Measurements from ENCODE around the gene EIF4G1.

Gene EIF4G1

GRCh38 chr3:184377882-184378445, 63.6 kb downstream of the EIF4G1 start, which contains the start of gene THPO:
Gene THPO, minus strand, starts transcription at chr3:184378207. Its CDS starts 1,948 bp downstream, at chr3:184376259.
- H3K9ac ChIP-seq (ENCODE audit: low read depth, low read length, poor library complexity, severe bottlenecking), result no peak within 1 kb of the TSS
- no peak within 1 kb of the TSS for H3K4me3 ChIP-seq (ENCODE audit: low read length, poor library complexity, severe bottlenecking)
- H3K4me1 ChIP-seq (ENCODE audit: insufficient read depth, low read length, poor library complexity, severe bottlenecking), result no peaks in the 10 kb centered on the region
- no peaks in the 10 kb centered on the region for H3K79me2 ChIP-seq (ENCODE audit: insufficient read depth, low read length)
- no peaks in the 10 kb centered on the region for H4K20me1 ChIP-seq (ENCODE audit: insufficient read depth, low read length, poor library complexity, severe bottlenecking)
- H3K36me3 ChIP-seq (ENCODE audit: insufficient read depth, low read length), result no peaks in the 10 kb centered on the region
- no peaks in the 10 kb centered on the region for H3F3A ChIP-seq (ENCODE audit: low read depth)
- H2AFZ ChIP-seq (ENCODE audit: low read length), result no peak within 1 kb of the TSS
- H3K4me2 ChIP-seq (ENCODE audit: low read depth, low read length, poor library complexity, severe bottlenecking), result no peak within 1 kb of the TSS
- no peaks in the 10 kb centered on the region for H3K9me3 ChIP-seq (ENCODE audit: insufficient read depth, low read depth, low read length)
- H3K27me3 ChIP-seq (ENCODE audit: insufficient read depth, low read length, poor library complexity, severe bottlenecking), result no peaks in the 10 kb centered on the region
- H3K9me2 ChIP-seq (replicated peaks; ENCODE audit: low read depth, low read length), result no peaks in the 10 kb centered on the region
- TF ChIP-seq CTCF (conservative IDR thresholded peaks at IDR 0.05; ENCODE audit: low read length), result no peak
- no peak for TF ChIP-seq EZH2phosphoT487 (IDR thresholded peaks at IDR 0.05; ENCODE audit: borderline replicate concordance)

GRCh38 chr3:184378651-184379357, 64.4 kb downstream of the EIF4G1 start:
- H2AFZ ChIP-seq (ENCODE audit: low read length), result no peak overlapping the region
- H4K20me1 ChIP-seq (ENCODE audit: insufficient read depth, low read length, poor library complexity, severe bottlenecking), result no peaks in the 10 kb centered on the region
- H3K4me1 ChIP-seq (ENCODE audit: insufficient read depth, low read length, poor library complexity, severe bottlenecking), result no peaks in the 10 kb centered on the region
- H3K4me2 ChIP-seq (ENCODE audit: low read depth, low read length, poor library complexity, severe bottlenecking), result no peak overlapping the region
- no peaks in the 10 kb centered on the region for H3K27me3 ChIP-seq (ENCODE audit: insufficient read depth, low read length, poor library complexity, severe bottlenecking)
- no peaks in the 10 kb centered on the region for H3K79me2 ChIP-seq (ENCODE audit: insufficient read depth, low read length)
- H3K9ac ChIP-seq (ENCODE audit: low read depth, low read length, poor library complexity, severe bottlenecking), result no peak overlapping the region
- H3K36me3 ChIP-seq (ENCODE audit: insufficient read depth, low read length), result no peaks in the 10 kb centered on the region
- H3K4me3 ChIP-seq (ENCODE audit: low read length, poor library complexity, severe bottlenecking), result no peak overlapping the region
- H3K9me3 ChIP-seq (ENCODE audit: insufficient read depth, low read depth, low read length), result no peaks in the 10 kb centered on the region
- TF ChIP-seq EZH2phosphoT487 (IDR thresholded peaks at IDR 0.05; ENCODE audit: borderline replicate concordance) (no peak), CTCF (conservative IDR thresholded peaks at IDR 0.05; ENCODE audit: low read length) (no peak)
- no peaks in the 10 kb centered on the region for H3K9me2 ChIP-seq (replicated peaks; ENCODE audit: low read depth, low read length)
- no peaks in the 10 kb centered on the region for H3F3A ChIP-seq (ENCODE audit: low read depth)

GRCh38 chr3:184379358-184380184, 65.2 kb downstream of the EIF4G1 start, which contains the start of gene CHRD:
Gene CHRD, plus strand, starts transcription at chr3:184380054. Its CDS starts 265 bp downstream, at chr3:184380319.
- Histone ChIP-seq H3K4me1 (ENCODE audit: insufficient read depth, low read length, poor library complexity, severe bottlenecking) (no peaks in the 10 kb centered on the region), H3K9me2 (replicated peaks; ENCODE audit: low read depth, low read length) (no peaks in the 10 kb centered on the region), H3K4me2 (ENCODE audit: low read depth, low read length, poor library complexity, severe bottlenecking) (no peak within 1 kb of the TSS), H3K27me3 (ENCODE audit: insufficient read depth, low read length, poor library complexity, severe bottlenecking) (no peaks in the 10 kb centered on the region), H3K36me3 (ENCODE audit: insufficient read depth, low read length) (no peaks in the 10 kb centered on the region), H3K9me3 (ENCODE audit: insufficient read depth, low read depth, low read length) (no peaks in the 10 kb centered on the region), H4K20me1 (ENCODE audit: insufficient read depth, low read length, poor library complexity, severe bottlenecking) (no peaks in the 10 kb centered on the region), H2AFZ (ENCODE audit: low read length) (no peak within 1 kb of the TSS), H3F3A (ENCODE audit: low read depth) (no peaks in the 10 kb centered on the region), H3K4me3 (ENCODE audit: low read length, poor library complexity, severe bottlenecking) (no peak within 1 kb of the TSS), H3K9ac (ENCODE audit: low read depth, low read length, poor library complexity, severe bottlenecking) (no peak within 1 kb of the TSS), H3K79me2 (ENCODE audit: insufficient read depth, low read length) (no peaks in the 10 kb centered on the region)
- TF ChIP-seq EZH2phosphoT487 (IDR thresholded peaks at IDR 0.05; ENCODE audit: borderline replicate concordance) (no peak), CTCF (conservative IDR thresholded peaks at IDR 0.05; ENCODE audit: low read length) (no peak)
